ENCODE results near the gene ADGRL3.
"Not testable (repeated sequence)": the region's sequence is repeated elsewhere in the genome, so short reads cannot be mapped to it uniquely, and the experiment has no call there.

Gene ADGRL3

DNA sequence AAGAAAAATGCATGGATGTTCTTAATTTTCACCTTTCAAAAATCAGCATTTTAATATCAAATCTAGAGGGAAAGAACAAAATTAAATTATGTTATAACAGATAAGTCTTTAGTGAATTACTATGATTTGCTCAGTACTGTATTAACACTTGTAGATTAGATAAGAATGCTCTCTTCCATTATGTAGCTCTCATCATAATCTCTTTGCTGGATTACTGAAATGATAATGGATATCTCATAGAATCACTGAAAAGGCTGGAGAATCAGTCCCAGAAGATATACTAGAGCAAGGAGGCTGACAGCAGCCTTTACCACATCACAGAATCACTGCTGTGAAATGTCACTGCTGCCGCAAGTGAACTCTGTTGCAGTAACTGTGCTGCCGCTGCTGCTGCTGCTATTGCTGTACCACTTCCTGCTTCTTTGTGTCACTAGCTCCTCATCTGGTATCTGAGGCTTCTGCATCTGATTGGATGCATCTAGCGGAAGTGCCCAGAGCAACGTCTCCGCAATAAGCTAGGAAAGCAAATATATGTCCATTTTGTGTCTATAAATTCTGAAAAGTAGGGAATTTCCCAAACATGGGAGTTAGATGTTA, 738.2 kb downstream of the ADGRL3 start:
- Histone ChIP-seq H3K4me1 (ENCODE audit: insufficient read depth, low read length) (peaks cover 5% of the 10 kb centered on the region), H2AFZ (ENCODE audit: low read depth, low read length) (no peak overlapping the region), H3K36me3 (ENCODE audit: insufficient read depth, low read length) (peaks cover 25% of the 10 kb centered on the region), H3K4me3 (ENCODE audit: low read length) (no peak overlapping the region), H3K9me3 (ENCODE audit: low read length) (peaks cover 9% of the 10 kb centered on the region), H3K27me3 (ENCODE audit: insufficient read depth, low read length) (no peaks in the 10 kb centered on the region)

DNA sequence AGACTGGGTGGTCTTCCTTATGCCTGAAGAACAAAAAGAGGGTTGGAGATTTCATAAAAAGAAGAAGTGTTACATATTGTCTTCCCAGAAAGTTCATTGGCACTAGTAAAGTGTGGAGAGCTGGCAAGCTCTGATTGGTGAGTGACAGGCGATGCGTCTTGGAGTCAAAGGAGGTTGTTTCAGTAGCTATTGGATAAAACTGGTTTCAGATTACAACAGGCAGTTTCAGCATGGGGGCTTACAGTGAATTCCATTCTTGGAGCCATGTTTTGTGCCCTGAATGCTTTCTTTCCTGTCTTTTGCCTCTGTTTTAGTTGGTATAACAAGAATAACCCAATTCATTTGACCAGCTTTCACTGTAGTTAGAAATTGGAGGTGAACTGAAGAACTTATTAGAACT, 750.5 kb downstream of the ADGRL3 start:
- Histone ChIP-seq H2AFZ (ENCODE audit: low read depth, low read length) (no peak overlapping the region), H3K4me1 (ENCODE audit: insufficient read depth, low read length) (peaks cover 5% of the 10 kb centered on the region), H3K4me3 (ENCODE audit: low read length) (no peak overlapping the region), H3K9me3 (ENCODE audit: low read length) (no peaks in the 10 kb centered on the region), H3K27me3 (ENCODE audit: insufficient read depth, low read length) (no peaks in the 10 kb centered on the region), H3K36me3 (ENCODE audit: insufficient read depth, low read length) (peaks cover 4% of the 10 kb centered on the region)

DNA sequence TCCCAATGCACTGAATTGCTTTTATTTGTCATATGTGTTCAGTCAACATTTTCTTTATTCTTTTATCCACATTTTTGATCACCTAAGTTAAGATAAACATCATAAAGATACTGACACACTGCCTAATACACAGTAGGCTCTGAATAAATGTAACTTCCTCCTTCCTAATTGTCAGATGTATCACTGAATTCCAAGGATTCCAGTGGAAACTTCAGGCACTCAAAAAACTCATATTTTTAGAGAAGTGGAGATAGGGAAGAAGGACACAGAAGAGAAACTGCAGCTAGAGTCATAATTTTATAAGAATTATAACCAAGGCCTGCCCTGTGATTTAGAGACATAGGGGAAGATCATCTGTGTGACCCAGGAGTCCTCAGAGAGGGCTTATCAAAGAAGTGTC, 753.3 kb downstream of the ADGRL3 start:
- H3K27me3 ChIP-seq (ENCODE audit: insufficient read depth, low read length) = no peaks in the 10 kb centered on the region
- peaks cover 5% of the 10 kb centered on the region for H3K4me1 ChIP-seq (ENCODE audit: insufficient read depth, low read length)
- no peak overlapping the region for H3K4me3 ChIP-seq (ENCODE audit: low read length)
- H2AFZ ChIP-seq (ENCODE audit: low read depth, low read length) = no peak overlapping the region
- H3K9me3 ChIP-seq (ENCODE audit: low read length) = no peaks in the 10 kb centered on the region
- H3K36me3 ChIP-seq (ENCODE audit: insufficient read depth, low read length) = peaks cover 4% of the 10 kb centered on the region

DNA sequence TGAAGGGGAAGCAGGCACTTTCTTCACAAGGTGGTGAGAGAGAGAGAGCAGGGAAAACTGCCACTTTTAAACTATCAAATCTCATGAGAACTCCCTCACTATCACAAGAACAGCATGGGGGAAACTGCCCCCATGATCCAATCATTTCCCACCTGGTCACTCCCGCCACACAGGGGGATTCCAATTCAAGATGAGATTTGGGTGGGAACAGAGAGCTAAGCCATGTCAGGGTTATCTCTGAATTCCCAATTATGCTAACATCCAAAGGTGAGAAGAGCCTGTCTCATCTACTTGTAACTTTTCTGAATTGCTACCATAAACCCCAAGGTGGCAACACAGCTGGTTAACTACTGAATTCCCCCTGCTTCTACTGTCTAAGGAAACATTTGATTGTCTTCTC, 758.5 kb downstream of the ADGRL3 start:
- no peaks in the 10 kb centered on the region for H3K27me3 ChIP-seq (ENCODE audit: insufficient read depth, low read length)
- peaks cover 4% of the 10 kb centered on the region for H3K36me3 ChIP-seq (ENCODE audit: insufficient read depth, low read length)
- no peak overlapping the region for H3K4me3 ChIP-seq (ENCODE audit: low read length)
- H3K9me3 ChIP-seq (ENCODE audit: low read length) = peaks cover 4% of the 10 kb centered on the region
- no peak overlapping the region for H2AFZ ChIP-seq (ENCODE audit: low read depth, low read length)
- no peaks in the 10 kb centered on the region for H3K4me1 ChIP-seq (ENCODE audit: insufficient read depth, low read length)

DNA sequence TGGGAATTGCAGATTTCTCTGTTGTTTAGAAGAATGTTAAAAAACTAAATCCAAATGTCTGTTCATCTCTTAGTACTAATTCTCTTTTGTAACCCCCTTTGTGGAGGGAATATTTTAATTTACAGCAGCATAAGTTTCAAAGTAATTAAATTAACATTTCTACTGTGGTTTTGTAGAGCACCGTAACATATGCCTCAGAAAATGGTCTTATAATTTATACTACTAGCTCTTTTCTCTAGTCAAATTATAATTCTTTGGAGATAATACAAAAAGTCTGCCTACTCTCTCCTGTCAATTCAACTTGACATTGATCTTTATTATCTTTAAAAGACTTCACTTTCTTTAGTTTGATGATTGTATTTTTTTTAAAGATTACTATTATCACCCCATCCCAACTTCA, 759.0 kb downstream of the ADGRL3 start:
- no peak overlapping the region for H3K4me3 ChIP-seq (ENCODE audit: low read length)
- no peaks in the 10 kb centered on the region for H3K4me1 ChIP-seq (ENCODE audit: insufficient read depth, low read length)
- H3K9me3 ChIP-seq (ENCODE audit: low read length) = peaks cover 4% of the 10 kb centered on the region
- H3K27me3 ChIP-seq (ENCODE audit: insufficient read depth, low read length) = no peaks in the 10 kb centered on the region
- peaks cover 4% of the 10 kb centered on the region for H3K36me3 ChIP-seq (ENCODE audit: insufficient read depth, low read length)
- no peak overlapping the region for H2AFZ ChIP-seq (ENCODE audit: low read depth, low read length)

DNA sequence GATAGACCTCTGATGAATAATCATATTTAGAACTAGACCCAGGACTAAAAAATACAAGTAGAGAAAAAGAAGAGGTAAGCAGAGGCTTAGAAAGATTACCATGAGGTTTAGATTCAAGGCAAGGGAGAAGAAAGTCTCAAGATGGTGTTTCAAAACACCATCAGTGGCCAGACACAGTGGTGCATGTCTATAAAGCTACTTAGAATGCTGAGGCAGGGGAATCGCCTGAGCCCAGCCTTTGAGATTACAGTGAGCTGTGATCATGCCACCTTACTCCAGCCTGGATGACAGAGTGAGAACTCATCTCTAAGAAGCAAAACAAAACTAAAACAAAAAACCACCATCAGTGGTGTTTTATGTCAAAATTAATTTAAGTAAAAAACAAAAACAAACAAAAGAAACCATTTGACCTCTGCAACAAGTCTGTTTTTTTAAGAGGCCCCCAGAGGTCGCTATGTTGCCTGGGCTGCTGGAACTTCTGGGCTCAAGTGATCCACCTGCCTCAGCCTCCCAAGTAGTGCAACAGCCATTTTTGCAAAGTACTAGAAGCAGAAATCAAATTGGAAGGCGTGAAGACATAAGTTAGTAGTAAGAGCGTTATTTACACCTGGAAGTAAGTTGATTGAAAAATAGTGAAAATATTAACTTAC, 784.3 kb downstream of the ADGRL3 start:
- no peaks in the 10 kb centered on the region for H3K27me3 ChIP-seq (ENCODE audit: insufficient read depth, low read length)

DNA sequence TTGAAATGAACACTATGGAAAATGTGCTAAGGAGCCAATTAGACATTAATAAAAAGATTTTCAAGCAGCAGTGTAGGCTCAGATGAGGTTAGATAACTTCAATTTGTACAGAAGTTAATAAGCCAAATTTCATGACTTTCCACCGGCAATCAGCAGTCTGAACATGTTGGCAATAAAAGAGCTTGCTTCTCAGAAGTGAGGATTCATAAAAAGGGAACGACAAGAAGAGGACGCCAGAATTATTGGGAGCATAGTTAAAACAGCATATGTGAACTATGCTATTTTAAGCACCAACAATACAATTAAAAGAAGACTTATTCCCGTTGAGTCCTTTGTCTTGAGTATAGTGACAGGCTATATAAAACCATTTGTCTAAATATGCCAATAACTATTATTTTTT, 785.3 kb downstream of the ADGRL3 start:
- Histone ChIP-seq H3K27me3 (ENCODE audit: insufficient read depth, low read length) (no peaks in the 10 kb centered on the region), H3K4me3 (ENCODE audit: low read length) (no peak overlapping the region), H3K36me3 (ENCODE audit: insufficient read depth, low read length) (peaks cover 21% of the 10 kb centered on the region), H3K4me1 (ENCODE audit: insufficient read depth, low read length) (no peaks in the 10 kb centered on the region), H3K9me3 (ENCODE audit: low read length) (no peaks in the 10 kb centered on the region), H2AFZ (ENCODE audit: low read depth, low read length) (no peak overlapping the region)

More for the DNA sequence above, 784.3 kb downstream of the ADGRL3 start:
- H2AFZ ChIP-seq (ENCODE audit: low read depth, low read length) = no peak overlapping the region
- peaks cover 31% of the 10 kb centered on the region for H3K36me3 ChIP-seq (ENCODE audit: insufficient read depth, low read length)
- H3K4me1 ChIP-seq (ENCODE audit: insufficient read depth, low read length) = no peaks in the 10 kb centered on the region
- H3K9me3 ChIP-seq (ENCODE audit: low read length) = peaks cover 4% of the 10 kb centered on the region
- no peak overlapping the region for H3K4me3 ChIP-seq (ENCODE audit: low read length)

DNA sequence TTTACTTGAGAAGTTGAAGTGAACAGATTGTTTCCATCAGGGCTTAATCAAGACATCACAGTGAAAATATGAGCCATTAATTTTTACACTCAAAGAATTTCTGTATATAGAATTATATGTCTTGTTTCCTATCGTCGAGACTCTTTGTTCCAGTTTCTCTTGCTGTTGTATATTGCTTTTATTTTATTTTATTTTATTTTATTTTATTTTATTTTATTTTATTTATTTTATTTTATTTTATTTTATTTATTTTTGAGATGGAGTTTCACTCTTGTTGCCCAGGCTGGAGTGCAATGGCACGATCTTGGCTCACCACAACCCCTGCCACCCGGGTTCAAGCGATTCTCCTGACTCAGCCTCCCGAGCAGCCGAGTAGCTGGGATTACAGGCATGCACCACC, 786.8 kb downstream of the ADGRL3 start:
- H3K27me3 ChIP-seq (ENCODE audit: insufficient read depth, low read length) = not testable (repeated sequence)

DNA sequence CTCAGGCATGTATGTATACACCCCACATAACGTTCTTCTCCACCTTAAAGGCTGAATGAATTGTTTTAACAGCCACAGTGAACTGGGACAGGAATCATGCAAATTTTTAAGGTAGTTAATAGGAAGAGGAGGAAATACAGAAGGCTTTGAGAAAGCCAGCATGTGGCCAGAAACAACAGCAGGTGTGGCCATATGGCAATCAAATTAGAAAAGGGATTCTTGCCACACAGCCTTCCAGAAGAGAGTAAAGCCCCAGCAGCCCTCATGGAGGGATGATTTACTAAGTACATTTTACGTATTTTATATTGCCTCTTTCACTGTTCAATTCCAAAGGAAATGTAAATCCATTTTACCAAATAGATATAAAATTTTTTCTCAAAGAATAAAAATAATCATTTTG, 792.2 kb downstream of the ADGRL3 start:
- peaks cover 3% of the 10 kb centered on the region for H3K36me3 ChIP-seq (ENCODE audit: insufficient read depth, low read length)
- no peak overlapping the region for H3K4me3 ChIP-seq (ENCODE audit: low read length)
- no peak overlapping the region for H2AFZ ChIP-seq (ENCODE audit: low read depth, low read length)
- H3K4me1 ChIP-seq (ENCODE audit: insufficient read depth, low read length) = no peaks in the 10 kb centered on the region
- H3K9me3 ChIP-seq (ENCODE audit: low read length) = no peaks in the 10 kb centered on the region
- H3K27me3 ChIP-seq (ENCODE audit: insufficient read depth, low read length) = no peaks in the 10 kb centered on the region

More for the DNA sequence above, 786.8 kb downstream of the ADGRL3 start:
- H3K4me3 ChIP-seq (ENCODE audit: low read length); H3K9me3 ChIP-seq (ENCODE audit: low read length); H3K4me1 ChIP-seq (ENCODE audit: insufficient read depth, low read length); H2AFZ ChIP-seq (ENCODE audit: low read depth, low read length): not testable (repeated sequence)
- H3K36me3 ChIP-seq (ENCODE audit: insufficient read depth, low read length) = peaks cover 17% of the 10 kb centered on the region

DNA sequence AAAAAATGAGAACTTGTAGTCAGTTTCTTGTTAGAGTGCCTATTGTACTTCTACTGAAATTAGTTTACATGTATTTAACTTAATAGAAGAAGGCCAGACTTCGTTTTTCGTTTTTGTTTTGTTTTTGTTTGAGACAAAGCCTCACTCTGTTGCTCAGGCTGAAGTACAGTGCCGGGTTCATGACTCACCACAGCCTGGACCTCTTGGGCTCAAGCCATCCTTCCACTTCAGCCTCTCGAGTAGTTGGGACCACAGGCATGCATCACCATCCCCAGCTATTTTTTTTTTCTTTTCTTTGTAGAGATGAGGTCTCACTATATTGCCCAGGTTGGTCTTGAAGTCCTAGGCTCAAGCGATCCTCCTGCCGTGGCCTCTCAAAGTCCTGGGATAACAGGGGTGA, 793.9 kb downstream of the ADGRL3 start:
- Histone ChIP-seq H3K36me3 (ENCODE audit: insufficient read depth, low read length) (peaks cover 3% of the 10 kb centered on the region), H2AFZ (ENCODE audit: low read depth, low read length) (no peak overlapping the region), H3K4me1 (ENCODE audit: insufficient read depth, low read length) (no peaks in the 10 kb centered on the region), H3K9me3 (ENCODE audit: low read length) (no peaks in the 10 kb centered on the region), H3K27me3 (ENCODE audit: insufficient read depth, low read length) (no peaks in the 10 kb centered on the region), H3K4me3 (ENCODE audit: low read length) (no peak overlapping the region)

DNA sequence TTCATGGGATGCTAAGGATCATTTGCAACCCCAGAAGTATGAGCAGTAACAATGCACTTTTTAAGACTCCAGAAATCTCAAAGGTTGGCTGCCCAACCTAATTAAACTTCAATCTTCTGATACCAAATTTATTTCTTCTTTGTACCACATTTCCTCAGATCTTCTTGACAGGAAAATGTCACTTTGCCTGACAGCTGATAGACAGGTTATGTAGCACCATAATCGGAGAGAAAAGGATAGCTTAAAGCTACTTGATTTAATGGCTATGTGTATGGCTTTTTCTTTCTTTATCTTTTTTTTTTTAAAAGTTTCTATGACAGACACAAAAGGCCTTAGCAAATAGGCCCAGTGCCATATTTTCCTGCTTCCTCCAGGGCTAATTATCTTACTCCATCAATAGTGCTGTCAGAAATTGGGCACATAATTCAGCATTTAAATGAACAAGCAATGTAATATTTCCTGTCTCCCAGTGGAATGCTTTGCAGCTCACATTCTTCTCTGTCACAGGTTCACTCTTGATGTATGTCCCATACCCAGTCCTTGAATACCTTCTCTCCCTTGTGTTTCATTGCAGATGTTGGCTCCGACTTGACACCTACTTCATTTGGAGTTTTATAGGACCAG, 795.7 kb downstream of the ADGRL3 start:
- no peak overlapping the region for H2AFZ ChIP-seq (ENCODE audit: low read depth, low read length)
- H3K9me3 ChIP-seq (ENCODE audit: low read length) = no peaks in the 10 kb centered on the region
- H3K4me1 ChIP-seq (ENCODE audit: insufficient read depth, low read length) = no peaks in the 10 kb centered on the region
- no peak overlapping the region for H3K4me3 ChIP-seq (ENCODE audit: low read length)
- H3K27me3 ChIP-seq (ENCODE audit: insufficient read depth, low read length) = no peaks in the 10 kb centered on the region
- H3K36me3 ChIP-seq (ENCODE audit: insufficient read depth, low read length) = peaks cover 3% of the 10 kb centered on the region

DNA sequence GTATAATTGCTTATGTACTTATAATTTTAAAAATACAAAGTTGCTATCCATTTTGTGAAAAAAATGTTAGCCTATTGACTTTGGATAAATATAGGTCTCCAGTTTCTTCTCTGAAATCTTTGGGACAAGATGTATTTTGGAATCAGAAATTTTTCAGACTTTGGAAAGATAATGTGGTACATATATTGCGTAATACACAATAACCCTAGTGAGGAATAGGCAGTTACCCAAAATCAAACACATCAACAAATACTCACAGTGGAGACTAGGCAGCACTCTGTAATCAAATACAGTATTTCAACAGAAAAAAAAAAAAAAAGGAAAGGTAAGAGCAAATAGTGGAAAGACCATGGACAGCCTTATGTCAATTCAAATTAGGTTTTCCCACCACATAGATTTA, 796.8 kb downstream of the ADGRL3 start:
- Histone ChIP-seq H3K4me1 (ENCODE audit: insufficient read depth, low read length) (no peaks in the 10 kb centered on the region), H3K4me3 (ENCODE audit: low read length) (no peak overlapping the region), H2AFZ (ENCODE audit: low read depth, low read length) (no peak overlapping the region)

DNA sequence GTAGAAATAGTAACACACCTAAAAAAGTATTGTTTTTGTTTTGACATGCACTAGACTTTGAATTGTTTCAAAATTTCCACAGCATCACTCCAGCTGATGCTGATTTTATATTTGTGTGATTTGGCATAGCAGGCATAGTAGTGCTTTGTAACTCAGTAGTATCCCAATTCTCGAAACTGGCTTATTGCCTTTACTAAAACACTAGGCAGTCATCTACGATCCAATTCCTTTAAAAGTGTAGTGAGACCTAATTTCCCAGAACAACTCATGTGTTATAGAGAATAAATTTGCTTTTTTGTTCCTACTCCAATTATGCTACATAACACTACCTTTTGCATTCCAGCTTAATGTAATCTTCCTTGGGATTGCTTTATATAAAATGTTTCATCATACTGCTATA, 797.7 kb downstream of the ADGRL3 start:
- Histone ChIP-seq H3K36me3 (ENCODE audit: insufficient read depth, low read length) (peaks cover 3% of the 10 kb centered on the region), H3K4me1 (ENCODE audit: insufficient read depth, low read length) (no peaks in the 10 kb centered on the region), H3K9me3 (ENCODE audit: low read length) (no peaks in the 10 kb centered on the region), H3K27me3 (ENCODE audit: insufficient read depth, low read length) (no peaks in the 10 kb centered on the region), H3K4me3 (ENCODE audit: low read length) (no peak overlapping the region), H2AFZ (ENCODE audit: low read depth, low read length) (no peak overlapping the region)

More for the DNA sequence above, 796.8 kb downstream of the ADGRL3 start:
- Histone ChIP-seq H3K36me3 (ENCODE audit: insufficient read depth, low read length) (peaks cover 3% of the 10 kb centered on the region), H3K27me3 (ENCODE audit: insufficient read depth, low read length) (no peaks in the 10 kb centered on the region), H3K9me3 (ENCODE audit: low read length) (no peaks in the 10 kb centered on the region)
